Osteoblast (primary cell): ENCODE results near the gene STUB1. TPM values are rescaled to one million over a fixed set of nuclear protein-coding genes. Genes with fewer than 3 reads are reported as not detected.

Experiments
- DNase-seq: peaks from one replicate; pipeline ENCODE4 v3.0.0; 2011; ENCODE audit warnings: low spot score, mixed read lengths; ENCODE audit not compliant: insufficient read length; ENCODE audit errors: missing footprints
- H2AFZ ChIP-seq: 2 replicates; pipeline ENCODE4 v1.6.0; 2011; ENCODE audit warnings: mild to moderate bottlenecking, low read length
- H3K27ac ChIP-seq: 2 replicates; pipeline ENCODE4 v1.5.1; 2011; ENCODE audit warnings: mild to moderate bottlenecking, low read depth, low read length, moderate library complexity
- H3K27me3 ChIP-seq: 2 replicates; pipeline ENCODE4 v1.6.0; 2012; ENCODE audit warnings: mild to moderate bottlenecking, control low read depth, inconsistent platforms, low read length, moderate library complexity; ENCODE audit not compliant: insufficient read depth
- H3K36me3 ChIP-seq: 2 replicates; pipeline ENCODE4 v1.5.1; 2011; ENCODE audit warnings: mild to moderate bottlenecking, low read length, control low read depth, moderate library complexity; ENCODE audit not compliant: insufficient read depth
- H3K4me1 ChIP-seq: 2 replicates; pipeline ENCODE4 v1.5.1; 2011; ENCODE audit warnings: mild to moderate bottlenecking, low read length, control low read depth, moderate library complexity; ENCODE audit not compliant: insufficient read depth
- H3K4me2 ChIP-seq: 2 replicates; pipeline ENCODE4 v1.6.0; 2011; ENCODE audit warnings: mild to moderate bottlenecking, low read length; ENCODE audit not compliant: insufficient read depth
- H3K4me3 ChIP-seq: fragments of 200-600 bp; sonication (generic); 3 replicates; pipeline ENCODE4 v1.5.1; 2012; ENCODE audit warnings: mild to moderate bottlenecking, low read length, inconsistent platforms; ENCODE audit not compliant: insufficient read depth
- H3K79me2 ChIP-seq: 2 replicates; pipeline ENCODE4 v1.6.0; 2012; ENCODE audit warnings: mild to moderate bottlenecking, low read length, control low read depth, inconsistent platforms; ENCODE audit not compliant: insufficient read depth
- H3K9me3 ChIP-seq: 2 replicates; pipeline ENCODE4 v1.5.1; 2011; ENCODE audit warnings: low read depth, low read length, control low read depth
- H4K20me1 ChIP-seq: 2 replicates; pipeline ENCODE4 v1.6.0; 2012; ENCODE audit warnings: mild to moderate bottlenecking, low read length, control low read depth; ENCODE audit not compliant: insufficient read depth
- CTCF ChIP-seq: IDR thresholded peaks from 2 replicates; pipeline ENCODE4 v1.5.1; 2011; ENCODE audit warnings: mild to moderate bottlenecking, low read depth, low read length, moderate library complexity; ENCODE audit errors: extremely low read depth
- total RNA-seq: library from RNA; depleted of rRNA; stranded (reverse); fragments of >200 nt; gene quantifications from 2 replicates; pipeline ENCODE4 v1.2.3, GENCODE V29; 2012

The STUB1 gene
- total RNA-seq, 1 donor: 102 TPM

- no peaks in the 10 kb centered on the region for H3K9me3 ChIP-seq
- H2AFZ ChIP-seq: no peak overlapping the region
- TF ChIP-seq CTCF: no peak
- H3K4me3 ChIP-seq: no peak overlapping the region
- DNase-seq: no peak
- peaks cover 41% of the 10 kb centered on the region for H3K36me3 ChIP-seq
- H3K27me3 ChIP-seq: no peaks in the 10 kb centered on the region
- H3K27ac ChIP-seq: no peak overlapping the region
- peaks cover 10% of the 10 kb centered on the region for H3K4me1 ChIP-seq
- no peak overlapping the region for H3K4me2 ChIP-seq
- peaks cover 35% of the 10 kb centered on the region for H3K79me2 ChIP-seq
- H4K20me1 ChIP-seq: peaks cover 44% of the 10 kb centered on the region
Measured at GRCh38 chr16:670485-671352, 9.5 kb upstream of the STUB1 start.

- no peak overlapping the region for H2AFZ ChIP-seq
- no peaks in the 10 kb centered on the region for H3K9me3 ChIP-seq
- H3K27me3 ChIP-seq: no peaks in the 10 kb centered on the region
- H3K4me1 ChIP-seq: peaks cover 10% of the 10 kb centered on the region
- no peak overlapping the region for H3K4me2 ChIP-seq
- DNase-seq: no peak
- peaks cover 41% of the 10 kb centered on the region for H3K36me3 ChIP-seq
- no peak overlapping the region for H3K4me3 ChIP-seq
- peaks cover 35% of the 10 kb centered on the region for H3K79me2 ChIP-seq
- TF ChIP-seq CTCF: no peak
- peaks cover 44% of the 10 kb centered on the region for H4K20me1 ChIP-seq
- H3K27ac ChIP-seq: no peak overlapping the region
Measured at GRCh38 chr16:671353-672131, 8.7 kb upstream of the STUB1 start.

GRCh38 chr16:672371-672770 is 7.8 kb upstream of the STUB1 start:
- H2AFZ ChIP-seq: no peak overlapping the region
- DNase-seq: no peak
- no peak overlapping the region for H3K4me3 ChIP-seq
- no peaks in the 10 kb centered on the region for H3K27me3 ChIP-seq
- no peak for TF ChIP-seq CTCF
- H3K4me1 ChIP-seq: peaks cover 10% of the 10 kb centered on the region
- H3K9me3 ChIP-seq: no peaks in the 10 kb centered on the region
- H3K79me2 ChIP-seq: peaks cover 35% of the 10 kb centered on the region
- no peak overlapping the region for H3K4me2 ChIP-seq
- H4K20me1 ChIP-seq: peaks cover 44% of the 10 kb centered on the region
- H3K27ac ChIP-seq: no peak overlapping the region
- peaks cover 41% of the 10 kb centered on the region for H3K36me3 ChIP-seq

GRCh38 chr16:672851-673250 is 7.4 kb upstream of the STUB1 start:
- peaks cover 32% of the 10 kb centered on the region for H3K79me2 ChIP-seq
- DNase-seq: no peak
- H3K27me3 ChIP-seq: no peaks in the 10 kb centered on the region
- H3K4me2 ChIP-seq: no peak overlapping the region
- no peak overlapping the region for H2AFZ ChIP-seq
- no peak overlapping the region for H3K4me3 ChIP-seq
- peaks cover 44% of the 10 kb centered on the region for H4K20me1 ChIP-seq
- H3K27ac ChIP-seq: no peak overlapping the region
- no peaks in the 10 kb centered on the region for H3K9me3 ChIP-seq
- no peak for TF ChIP-seq CTCF
- peaks cover 41% of the 10 kb centered on the region for H3K36me3 ChIP-seq
- peaks cover 8% of the 10 kb centered on the region for H3K4me1 ChIP-seq
